GF-D8 (cell line): ENCODE measurements around the gene CTXN1.
"Not testable (repeated sequence)": the region's sequence is repeated elsewhere in the genome, so short reads cannot be mapped to it uniquely, and the experiment has no call there.

Experiments used
- DNase-seq: peaks from one replicate; lab custom pipeline; 2025; lab: John Stamatoyannopoulos, UW

Gene CTXN1

DNA sequence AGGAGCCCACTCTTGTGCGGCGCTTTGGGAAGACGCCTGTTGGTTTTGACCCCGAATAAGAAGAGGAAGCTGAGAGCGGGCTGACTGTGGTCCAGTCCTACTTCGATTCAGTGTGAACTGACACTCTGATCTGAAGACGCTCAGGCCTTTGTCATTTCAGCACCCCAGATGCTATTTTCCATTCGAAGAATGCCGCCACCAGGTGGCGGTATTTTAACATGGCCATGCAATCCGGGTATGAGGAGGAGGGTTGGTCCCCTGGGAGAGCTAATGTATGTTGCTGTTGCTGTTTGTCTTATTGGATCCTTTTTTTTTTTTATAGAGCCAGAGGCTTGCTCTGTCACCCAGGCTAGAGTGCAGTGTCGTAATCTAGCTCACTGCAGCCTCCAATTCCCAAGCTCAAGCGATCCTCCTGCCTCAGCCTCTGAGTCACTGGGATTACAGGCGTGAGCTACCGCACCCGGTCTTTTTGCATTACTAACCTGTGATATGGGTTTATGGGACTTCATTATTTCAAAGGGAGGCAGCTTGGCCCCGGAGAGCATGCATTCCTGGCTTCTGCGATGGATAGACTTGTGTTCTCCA is 18.3 kb upstream of the CTXN1 start:
- DNase-seq: peak; percentile 78

DNA sequence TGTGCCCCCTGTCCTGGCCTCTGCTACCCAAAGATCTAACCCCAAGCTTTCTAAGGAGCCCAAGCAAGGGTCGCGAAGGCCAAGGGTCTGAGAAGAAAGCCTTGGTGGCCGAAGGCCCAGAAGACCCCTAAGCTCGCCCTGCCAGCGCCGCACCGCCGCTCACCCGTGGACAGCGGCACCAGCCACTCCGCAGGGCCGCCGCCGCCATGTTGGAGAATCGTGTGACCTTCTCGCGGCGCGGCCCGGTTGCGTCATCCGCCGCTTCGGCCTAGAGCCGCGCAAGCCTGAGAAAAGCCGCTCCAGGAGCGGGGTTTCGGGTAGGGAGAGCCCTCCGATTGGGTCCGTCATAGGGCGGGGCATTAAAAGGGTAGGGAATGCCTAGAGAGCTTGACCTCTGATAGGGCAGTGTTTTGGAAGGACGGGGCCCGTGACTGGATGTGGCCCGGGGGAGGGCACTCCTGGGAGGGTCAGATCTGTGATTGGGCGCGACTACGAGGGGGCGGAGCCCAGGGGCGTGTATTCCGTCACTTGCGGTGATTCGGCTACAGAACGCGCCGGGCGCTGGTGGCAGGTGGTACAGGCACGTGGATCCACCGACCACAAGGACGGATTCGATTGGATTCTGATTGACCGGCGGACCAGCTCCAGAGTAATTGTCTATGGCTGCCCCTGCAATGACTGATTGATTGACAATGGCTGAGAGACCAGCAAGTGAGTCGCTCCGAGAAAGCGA is 17.7 kb upstream of the CTXN1 start, which contains the start of gene TIMM44:
TIMM44 (minus strand) TSS at position 223 of the 733 bp plus-strand sequence; CDS start at position 208, 15 bp downstream.
- DNase-seq: peak; percentile 98

DNA sequence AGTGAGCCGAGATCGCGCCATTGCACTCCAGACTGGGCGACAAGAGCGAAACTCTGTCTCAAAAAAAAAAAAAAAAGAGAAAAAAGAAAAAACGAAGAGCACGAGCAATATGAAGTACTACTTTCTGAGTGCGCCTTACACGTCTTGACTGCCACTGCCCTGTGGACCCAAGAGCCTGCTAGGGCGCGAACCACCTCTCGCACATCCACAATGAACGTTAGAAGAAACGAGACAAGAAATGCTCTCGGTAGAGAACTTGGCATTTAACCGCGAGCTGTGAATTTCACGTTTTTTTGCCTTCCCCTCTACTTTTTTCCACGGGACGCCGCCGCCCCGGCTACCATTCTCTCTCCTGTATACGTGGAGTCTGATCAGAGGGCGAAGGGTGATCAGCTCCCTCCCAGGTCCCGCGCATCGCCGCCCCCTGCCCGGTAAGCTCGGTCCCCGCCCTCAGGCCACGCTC is 17.1 kb upstream of the CTXN1 start:
- DNase-seq: no peak

DNA sequence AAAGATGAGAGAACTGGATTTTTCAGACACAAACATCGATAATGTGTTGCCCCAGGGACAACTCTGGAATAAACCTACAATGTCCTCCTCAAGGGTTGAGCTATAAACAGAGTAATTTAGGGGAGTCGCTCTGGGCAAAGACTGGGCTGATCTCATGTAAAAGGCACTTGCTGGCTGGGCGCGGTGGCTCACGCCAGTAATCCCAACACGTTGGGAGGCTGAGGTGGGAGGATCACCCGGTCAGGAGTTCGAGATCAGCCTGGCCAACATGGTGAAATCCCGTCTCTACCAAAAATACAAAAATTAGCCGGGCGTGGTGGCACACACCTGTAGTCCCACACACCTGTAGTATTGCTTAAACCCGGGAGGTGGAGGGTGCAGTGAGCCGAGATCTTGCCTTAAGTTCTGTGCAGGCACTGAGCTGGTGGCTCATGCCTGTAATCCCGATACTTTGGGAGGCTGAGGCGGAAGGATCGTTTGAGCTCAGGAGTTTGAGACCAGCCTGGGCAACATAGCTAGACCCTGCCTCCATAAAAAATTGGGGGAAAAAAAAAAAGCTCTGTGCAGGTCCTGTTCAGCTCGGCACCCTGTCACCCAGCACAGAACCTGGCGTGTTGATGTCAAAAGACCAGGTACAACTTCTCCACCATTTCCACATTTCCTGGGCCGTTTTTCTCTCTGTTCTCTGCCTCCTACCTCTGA is 16.1 kb upstream of the CTXN1 start:
- DNase-seq: no peak

DNA sequence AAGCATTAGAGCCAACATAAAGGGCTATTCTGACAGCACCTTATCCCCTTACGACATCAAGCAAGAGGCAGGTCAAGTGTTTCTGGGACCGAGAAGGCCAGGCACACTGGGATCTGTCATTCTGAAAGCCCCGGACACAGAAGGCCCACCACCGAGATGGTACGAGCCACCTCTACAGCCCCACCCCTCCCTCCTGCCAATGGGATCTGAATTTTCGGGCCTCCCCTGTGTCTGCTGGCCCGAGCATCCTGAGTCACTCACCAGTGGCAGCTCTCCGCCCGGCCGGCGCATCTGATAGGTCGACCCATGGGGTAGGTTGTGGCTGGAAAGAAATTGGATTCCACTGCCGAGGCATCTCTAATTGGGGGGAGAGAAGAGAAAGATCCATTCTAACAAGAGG is 14.9 kb upstream of the CTXN1 start:
- no peak for DNase-seq

DNA sequence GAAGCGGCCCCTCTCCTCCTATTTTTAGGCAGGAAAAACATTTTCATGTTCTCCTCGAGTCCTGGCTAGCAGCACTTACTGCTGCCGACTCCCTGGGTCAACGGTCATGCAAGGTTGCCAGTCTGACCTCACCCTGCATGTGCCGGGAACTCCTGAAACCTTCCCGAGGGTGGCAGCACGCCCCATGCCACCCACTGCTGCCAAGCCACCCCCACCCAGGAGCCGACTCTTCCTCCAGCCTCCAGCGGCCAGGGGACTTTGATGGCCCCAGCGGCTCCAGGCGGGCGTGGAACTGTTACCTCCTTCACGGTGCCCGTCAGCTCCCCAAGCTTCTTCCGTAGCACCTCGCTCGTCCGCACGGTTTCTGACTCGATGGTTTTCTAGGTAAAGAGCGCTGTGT is 8.8 kb upstream of the CTXN1 start:
- no peak for DNase-seq

DNA sequence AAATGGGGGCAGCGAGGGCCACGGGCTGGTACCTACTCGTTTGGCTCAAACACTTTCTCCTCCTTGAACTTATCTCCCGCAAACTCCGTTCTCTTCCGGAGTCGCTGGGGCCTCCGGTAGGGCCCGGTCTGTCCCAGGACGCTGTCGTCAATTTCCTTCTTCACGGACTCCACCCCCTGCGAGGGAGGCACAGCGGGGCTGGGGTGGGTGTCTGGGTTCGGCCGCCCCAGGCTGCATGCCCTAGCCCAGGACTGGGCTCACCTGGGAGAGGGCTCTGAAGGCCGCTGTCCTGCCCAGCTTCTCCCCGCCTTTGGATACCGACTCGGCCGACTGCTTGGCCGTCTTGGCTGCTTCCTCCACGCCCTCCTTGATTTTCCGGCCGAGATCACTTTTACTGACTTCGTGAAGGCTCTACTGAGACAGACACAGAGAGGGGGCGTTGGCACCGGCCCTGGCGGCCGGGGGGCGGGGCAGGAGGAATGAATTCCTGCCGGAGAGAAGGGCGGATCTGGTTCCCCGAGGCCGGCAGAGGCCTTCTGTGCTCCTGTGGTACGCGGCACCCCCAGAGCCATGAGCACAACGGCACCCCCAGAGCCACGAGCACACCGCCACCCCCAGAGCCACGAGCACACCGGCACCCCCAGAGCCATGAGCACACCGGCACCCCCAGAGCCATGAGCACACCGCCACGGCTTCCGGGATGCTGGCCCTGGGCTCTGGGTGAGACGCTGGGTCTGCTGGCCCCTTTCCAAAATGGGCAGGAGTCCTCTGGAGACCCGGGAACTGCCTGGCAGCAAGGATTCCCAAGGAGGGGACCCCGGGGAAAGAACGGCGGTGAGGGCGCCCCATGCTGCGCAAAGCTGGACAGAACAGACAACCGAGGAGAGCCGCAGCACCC is 8.1 kb upstream of the CTXN1 start:
- no peak for DNase-seq

DNA sequence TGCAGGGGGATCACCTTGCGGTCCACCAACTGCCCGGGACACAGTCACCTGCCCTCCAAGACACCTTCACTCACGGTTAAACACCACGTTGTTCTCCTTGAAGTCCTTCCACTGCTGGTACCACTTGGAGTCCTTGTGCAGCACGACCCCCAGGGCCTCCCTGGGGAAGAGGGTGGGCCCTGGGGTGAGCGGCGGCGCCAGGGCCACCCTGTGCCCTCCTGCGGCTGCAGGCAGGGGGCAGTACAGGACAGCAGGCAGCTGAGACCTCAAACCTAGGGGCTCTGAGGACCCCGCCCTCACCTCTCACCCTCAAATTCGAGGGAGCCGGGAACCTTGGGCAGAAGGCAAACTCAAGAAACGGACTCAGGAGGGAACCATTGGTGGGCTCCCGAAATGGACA is 7.5 kb upstream of the CTXN1 start:
- no peak for DNase-seq

DNA sequence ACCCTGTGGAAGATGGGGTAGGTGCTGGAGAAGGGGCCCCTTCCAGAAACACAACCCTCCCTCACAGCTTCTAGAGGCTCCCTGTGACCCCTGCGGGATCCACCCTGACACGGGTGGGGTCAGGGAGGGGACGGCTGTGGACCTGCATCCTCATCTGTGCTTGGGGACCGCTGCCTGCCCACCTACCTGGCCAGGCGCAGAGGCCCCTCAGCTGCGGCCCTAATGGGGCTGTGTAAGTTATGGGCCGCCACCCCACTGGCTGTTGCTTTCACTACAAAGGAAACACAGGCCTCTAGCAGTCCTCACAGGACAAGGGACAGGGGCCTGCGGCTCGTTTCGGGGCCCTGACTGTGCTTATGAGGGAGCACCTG is 7.0 kb upstream of the CTXN1 start:
- DNase-seq: no peak

DNA sequence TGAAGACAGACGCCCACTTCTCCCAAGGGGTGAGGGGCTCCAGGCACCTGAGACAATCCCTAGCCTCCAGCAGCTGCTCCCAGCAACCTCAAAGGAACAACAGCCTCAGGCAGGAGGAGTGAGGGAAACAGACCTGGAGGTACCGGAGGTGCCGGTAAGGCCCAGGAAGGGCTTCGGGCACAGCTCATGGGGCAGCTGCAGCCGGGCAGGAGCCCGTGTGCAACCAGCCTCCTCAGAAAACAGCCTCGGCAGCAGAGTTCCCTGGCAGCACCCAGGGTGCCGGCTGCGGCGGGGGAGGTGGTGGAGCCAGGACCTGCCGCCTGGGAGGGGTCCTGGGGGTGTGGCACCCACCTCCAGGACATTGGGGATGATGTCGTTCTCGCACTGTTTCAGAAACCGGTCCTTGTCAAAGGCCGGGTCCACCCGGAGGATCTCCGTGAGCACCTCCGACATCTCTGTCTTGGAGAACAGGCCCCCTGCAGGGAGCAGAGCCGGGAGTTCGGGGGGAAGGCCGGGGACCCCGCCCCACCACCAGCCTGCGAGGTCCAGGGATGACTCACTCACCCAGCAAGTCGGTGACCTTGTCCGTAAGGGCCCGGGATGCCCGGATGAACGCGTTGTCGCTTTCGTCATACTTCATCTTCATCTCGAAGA is 6.5 kb upstream of the CTXN1 start:
- DNase-seq: no peak

DNA sequence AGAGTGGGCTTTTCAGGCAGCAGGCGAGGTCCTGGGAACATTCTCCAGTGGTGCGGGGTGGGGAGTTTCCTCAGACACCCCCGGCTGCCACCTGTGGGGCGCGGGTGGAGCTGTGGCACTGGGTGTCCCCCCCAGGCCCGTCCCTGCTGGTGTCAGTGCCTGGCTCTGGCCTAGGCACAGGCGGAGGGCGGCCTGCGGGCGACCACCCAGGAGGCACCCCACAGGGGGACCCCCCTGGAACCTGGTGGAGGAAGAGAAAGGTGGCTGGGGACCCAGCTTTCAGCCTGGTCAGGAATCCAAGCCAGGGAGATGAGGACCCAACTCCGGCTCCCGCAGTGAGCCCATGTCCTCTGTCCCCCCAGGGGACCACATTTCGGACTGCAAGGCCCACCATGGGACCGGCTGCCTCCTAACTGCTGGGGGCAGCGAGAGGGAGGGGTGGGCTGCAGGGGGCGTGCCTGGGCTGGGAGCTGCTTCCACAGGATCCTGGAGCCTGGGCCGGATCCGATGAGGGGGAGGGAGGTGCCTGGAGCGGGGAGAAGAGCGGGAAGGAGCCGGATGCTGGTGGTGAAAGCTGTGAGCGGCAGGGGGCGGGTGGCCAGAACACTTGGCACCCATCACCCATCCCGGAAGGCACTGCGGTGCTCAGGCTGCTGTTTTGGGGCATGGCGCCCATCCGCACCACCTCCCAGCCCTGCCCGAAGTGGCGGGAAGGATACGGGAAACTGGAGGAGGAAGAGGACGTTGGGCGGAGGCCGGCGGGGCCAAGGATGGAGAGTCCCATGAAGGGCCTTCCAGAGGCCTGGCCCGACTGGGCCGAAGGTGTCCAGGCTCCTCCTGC is 5.5 kb upstream of the CTXN1 start:
- no peak for DNase-seq

DNA sequence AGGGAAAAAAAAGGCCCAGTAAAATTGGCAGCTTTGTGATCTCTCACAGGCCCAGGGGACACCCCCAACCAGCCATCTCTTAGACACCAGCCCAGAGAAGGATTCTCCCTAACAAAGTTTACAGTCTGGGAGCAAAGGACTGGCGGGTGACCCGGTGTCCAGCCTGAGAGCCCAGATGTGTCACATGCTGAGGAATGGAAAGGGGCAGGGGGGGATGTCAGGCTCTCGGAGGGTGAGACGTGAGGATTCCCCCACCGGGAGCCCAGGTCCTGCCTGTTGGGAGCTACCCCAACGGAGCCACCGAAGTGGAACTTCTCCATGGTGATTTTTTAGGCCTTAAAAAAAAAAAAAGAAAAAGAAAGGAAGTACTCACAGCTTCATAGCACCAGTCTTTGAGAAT is 4.8 kb upstream of the CTXN1 start:
- no peak for DNase-seq

DNA sequence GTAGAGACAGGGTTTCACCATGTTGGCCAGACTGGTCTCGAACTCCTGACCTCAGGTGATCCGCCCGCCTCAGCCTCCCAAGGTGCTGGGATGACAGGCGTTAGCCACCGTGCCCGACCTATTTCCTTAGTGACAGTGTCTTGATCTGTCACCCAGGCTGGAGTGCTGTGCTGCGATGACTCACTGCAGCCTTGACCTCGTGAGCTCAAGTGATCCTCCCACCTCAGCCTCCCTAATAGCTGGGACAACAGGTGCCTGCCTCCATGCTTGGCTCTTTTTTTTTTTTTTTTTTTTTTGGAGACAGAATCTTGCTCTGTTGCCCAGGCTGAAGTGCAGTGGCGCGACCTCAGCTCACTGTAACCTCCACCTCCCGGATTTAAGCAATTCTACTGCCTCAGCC is 4.1 kb upstream of the CTXN1 start:
- not testable (repeated sequence) for DNase-seq

DNA sequence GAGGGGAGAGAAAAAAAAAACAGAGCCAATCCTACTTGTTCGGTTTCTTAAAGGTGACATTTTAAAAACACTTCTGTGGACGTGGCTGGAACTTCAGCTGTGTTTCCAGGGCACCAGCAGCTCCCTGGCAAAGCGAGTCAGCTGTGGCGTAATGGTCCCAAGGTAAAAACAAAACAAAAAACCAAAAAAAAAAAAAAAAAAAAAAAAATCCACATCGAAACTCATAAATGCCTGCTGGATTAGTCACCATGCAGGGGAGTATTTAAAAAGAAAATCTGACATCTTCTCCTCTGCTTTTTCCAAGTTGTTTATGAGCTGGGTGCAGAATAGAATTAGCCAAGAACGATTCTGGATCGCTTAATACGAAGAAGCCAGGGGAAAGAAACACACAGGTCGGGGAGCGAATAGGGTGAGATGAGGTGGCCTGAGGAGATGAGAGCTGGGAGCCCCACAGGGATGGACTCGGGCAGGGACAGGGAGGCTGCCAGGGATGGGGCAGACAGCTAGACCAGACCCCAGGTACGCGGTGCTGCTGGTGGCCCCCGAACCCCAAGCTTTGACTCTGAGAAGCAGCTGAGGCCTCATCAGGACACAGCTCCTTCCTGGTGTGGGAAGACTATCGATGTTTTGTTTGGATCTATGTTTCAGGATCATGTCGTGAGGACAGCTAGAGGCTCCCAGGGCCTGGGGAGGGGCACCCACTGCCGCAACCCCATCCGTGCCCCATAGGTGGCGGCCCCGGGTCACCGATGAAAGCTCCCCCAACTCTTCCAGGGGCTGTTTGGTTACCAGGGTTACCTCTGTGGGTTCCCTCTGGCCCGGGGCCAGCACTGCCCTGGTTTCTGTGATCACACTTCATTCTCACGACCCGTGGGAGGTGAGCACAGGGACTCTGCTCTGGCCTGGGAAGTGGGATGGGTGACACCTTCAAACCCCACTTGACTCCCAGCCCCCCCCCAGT is 3.1 kb upstream of the CTXN1 start:
- no peak for DNase-seq

DNA sequence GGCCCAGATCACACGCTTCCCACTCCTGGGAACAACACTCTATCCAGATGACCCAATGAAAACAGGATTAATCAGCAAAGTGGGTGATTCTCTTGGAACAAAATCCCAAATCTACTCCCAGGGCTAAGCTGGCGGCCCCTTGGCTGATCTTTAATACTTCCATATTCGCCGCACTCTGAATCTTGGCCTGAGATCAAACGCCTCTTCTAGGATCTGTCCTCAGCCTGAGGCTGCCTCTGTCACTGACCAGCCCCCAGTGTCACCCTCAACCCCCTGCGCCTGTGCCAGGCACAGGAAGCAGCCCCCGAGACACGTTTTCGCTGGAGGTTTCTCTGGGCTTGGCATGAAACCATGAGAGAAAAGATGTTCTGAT is 2.4 kb upstream of the CTXN1 start:
- DNase-seq: no peak

DNA sequence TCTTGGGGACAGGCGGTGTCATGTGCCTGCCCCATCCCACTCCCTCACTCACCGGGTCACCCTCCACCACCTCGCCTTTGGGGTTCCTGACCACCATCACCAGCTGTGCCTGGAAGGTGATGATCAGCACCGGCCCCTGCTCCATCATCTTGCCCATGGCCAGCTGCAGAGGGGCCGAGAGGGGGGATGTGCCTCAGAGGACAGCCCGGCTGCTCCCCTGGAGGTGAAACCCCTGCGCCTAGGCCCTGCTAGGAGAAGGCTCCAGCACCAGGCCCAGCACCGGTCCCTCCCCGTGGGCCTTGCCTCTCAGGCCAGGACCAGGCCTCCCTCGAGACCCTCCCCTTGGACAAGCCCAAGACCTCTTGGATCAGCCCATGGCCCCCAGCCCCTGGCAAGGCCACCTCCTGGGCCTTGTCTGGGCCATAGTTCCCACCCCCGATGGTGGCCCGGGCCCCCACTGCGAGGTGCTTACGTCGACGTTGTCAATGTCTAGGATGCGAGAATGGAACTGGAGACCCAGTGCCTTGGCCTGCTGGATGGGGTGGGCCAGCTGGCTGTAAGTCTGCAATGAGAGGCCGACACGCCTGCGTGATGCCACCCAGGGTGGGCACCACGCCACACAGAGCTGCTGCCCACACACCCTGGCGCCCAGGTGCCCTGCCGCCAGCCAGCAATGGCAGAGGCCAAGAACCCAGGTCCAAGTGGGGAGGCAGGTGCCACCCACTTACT is 1.8 kb upstream of the CTXN1 start:
- no peak for DNase-seq

DNA sequence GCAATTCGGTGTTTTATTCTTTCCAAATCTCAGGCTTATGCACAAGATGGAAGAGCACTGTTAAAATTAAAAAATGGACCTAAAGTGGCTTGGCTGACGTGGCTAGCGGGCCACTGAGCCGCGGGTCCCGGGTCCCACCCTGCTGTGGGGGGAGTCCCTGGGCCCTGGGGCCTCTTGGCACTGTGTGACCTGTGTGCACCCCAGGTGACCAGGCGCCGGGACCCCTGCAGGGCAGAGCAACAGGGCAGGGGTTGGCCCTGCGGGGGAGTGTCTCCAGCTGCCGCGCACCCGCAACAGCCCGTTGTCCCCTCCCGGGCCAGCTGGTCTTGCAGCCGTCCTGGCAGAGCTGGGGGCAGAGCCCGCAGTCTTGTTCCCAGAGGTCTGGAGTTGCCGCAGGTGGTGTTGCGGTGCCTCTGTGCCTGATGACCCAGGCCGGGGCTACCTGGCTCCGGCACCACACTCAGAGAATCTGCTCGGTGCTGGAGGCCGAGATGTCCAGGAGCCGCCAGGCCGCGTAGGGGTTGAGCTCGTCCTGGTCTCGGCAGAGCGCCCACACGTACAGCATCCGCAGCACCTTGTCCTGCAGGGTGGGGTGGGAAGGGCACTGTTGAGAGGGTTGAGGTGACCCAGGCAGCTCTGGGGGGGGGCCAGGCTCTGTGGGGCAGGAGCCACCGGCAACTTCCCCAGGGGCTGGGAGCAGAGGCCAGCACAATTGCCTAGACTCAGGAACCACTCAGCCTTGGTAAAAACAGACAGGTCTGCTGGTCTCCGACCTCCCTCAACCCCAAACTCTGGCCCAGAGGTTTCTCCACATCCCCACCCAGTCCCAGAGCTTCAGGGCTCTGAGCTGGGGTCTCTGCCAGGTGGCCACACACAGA is 1.0 kb upstream of the CTXN1 start:
- no peak for DNase-seq
